ENCODE measurements around the gene RHEBL1. TPM values are rescaled to one million over a fixed set of nuclear protein-coding genes. Genes with fewer than 3 reads are reported as not detected.

Gene RHEBL1
- polyA plus RNA-seq, 1 experiment = 0.51 TPM

- Histone ChIP-seq H3K9me3 (ENCODE audit: control insufficient read depth, insufficient read depth, low read length) (no peaks in the 10 kb centered on the region), H3K27me3 (ENCODE audit: control insufficient read depth, insufficient read depth, low read length) (no peaks in the 10 kb centered on the region), H3K4me3 (ENCODE audit: low read depth, low read length) (no peak overlapping the region), H3K27ac (ENCODE audit: low read depth, low read length) (no peak overlapping the region)
- no peak for DNase-seq (ENCODE audit: low read depth, low spot score)
- CTCF ChIA-PET = no interaction called here
- no peak for TF ChIP-seq CTCF (IDR thresholded peaks at IDR 0.05; ENCODE audit: low read depth, low read length)
- POLR2A ChIA-PET = no interaction called here
Observed at GRCh38 chr12:49037947-49038237, 31.9 kb downstream of the RHEBL1 start.

GRCh38 chr12:49037111-49037946, 32.5 kb downstream of the RHEBL1 start:
- Histone ChIP-seq H3K27ac (ENCODE audit: low read depth, low read length) (no peak overlapping the region), H3K9me3 (ENCODE audit: control insufficient read depth, insufficient read depth, low read length) (no peaks in the 10 kb centered on the region), H3K4me3 (ENCODE audit: low read depth, low read length) (no peak overlapping the region), H3K27me3 (ENCODE audit: control insufficient read depth, insufficient read depth, low read length) (no peaks in the 10 kb centered on the region)
- CTCF ChIA-PET = interaction anchor here (1.3 kb wide), 1 partner anchor 51 kb away, joined by 3 read pairs; no protein-coding TSS in a partner anchor
- no peak for TF ChIP-seq CTCF (IDR thresholded peaks at IDR 0.05; ENCODE audit: low read depth, low read length)
- no peak for DNase-seq (ENCODE audit: low read depth, low spot score)
- POLR2A ChIA-PET = interaction anchor here (0.6 to 1.0 kb wide), 2 partner anchors 18 to 110 kb away, joined by 3 to 16 read pairs; no protein-coding TSS in a partner anchor

GRCh38 chr12:49036029-49036428, 33.8 kb downstream of the RHEBL1 start:
- POLR2A ChIA-PET = interaction anchor here (0.6 to 0.7 kb wide), 2 partner anchors 12 to 196 kb away, joined by 3 to 6 read pairs; no protein-coding TSS in a partner anchor

DNA sequence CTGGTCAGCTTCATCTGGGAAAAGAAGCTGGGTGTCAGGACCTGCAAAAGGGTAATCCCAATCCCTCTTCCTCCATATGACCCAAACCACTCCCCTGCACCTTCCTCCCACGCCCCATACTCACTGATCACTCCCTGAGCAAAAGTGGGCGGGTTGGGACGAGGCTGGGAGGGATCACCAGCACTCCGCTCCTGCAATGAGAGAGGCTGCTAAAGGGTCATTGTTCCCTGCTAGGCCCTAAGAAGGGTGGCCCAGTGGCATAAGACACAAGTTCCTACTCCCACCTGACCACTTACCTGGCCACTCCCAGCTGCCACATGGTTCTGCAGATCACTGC, 35.5 kb downstream of the RHEBL1 start:
- POLR2A ChIA-PET = interaction anchor here (0.6 kb wide), 1 partner anchor 31 kb away, joined by 4 read pairs; no protein-coding TSS in a partner anchor
- H3K4me3 ChIP-seq (ENCODE audit: low read depth, low read length) = no peak overlapping the region
- CTCF ChIA-PET = no interaction called here
- H3K27ac ChIP-seq (ENCODE audit: low read depth, low read length) = no peak overlapping the region
- H3K27me3 ChIP-seq (ENCODE audit: control insufficient read depth, insufficient read depth, low read length) = no peaks in the 10 kb centered on the region
- TF ChIP-seq CTCF (IDR thresholded peaks at IDR 0.05; ENCODE audit: low read depth, low read length) = no peak
- H3K9me3 ChIP-seq (ENCODE audit: control insufficient read depth, insufficient read depth, low read length) = no peaks in the 10 kb centered on the region; the same call in 1 of the 2 replicates
- DNase-seq (ENCODE audit: low read depth, low spot score) = no peak

More at GRCh38 chr12:49036029-49036428, 33.8 kb downstream of the RHEBL1 start:
- CTCF ChIA-PET = interaction anchor here (1.3 kb wide), 1 partner anchor 52 kb away, joined by 3 read pairs; no protein-coding TSS in a partner anchor
- no peaks in the 10 kb centered on the region; the same call in 1 of the 2 replicates for H3K9me3 ChIP-seq (ENCODE audit: control insufficient read depth, insufficient read depth, low read length)
- TF ChIP-seq CTCF (IDR thresholded peaks at IDR 0.05; ENCODE audit: low read depth, low read length) = no peak
- no peaks in the 10 kb centered on the region for H3K27me3 ChIP-seq (ENCODE audit: control insufficient read depth, insufficient read depth, low read length)
- H3K4me3 ChIP-seq (ENCODE audit: low read depth, low read length) = no peak overlapping the region
- DNase-seq (ENCODE audit: low read depth, low spot score) = no peak
- no peak overlapping the region for H3K27ac ChIP-seq (ENCODE audit: low read depth, low read length)

DNA sequence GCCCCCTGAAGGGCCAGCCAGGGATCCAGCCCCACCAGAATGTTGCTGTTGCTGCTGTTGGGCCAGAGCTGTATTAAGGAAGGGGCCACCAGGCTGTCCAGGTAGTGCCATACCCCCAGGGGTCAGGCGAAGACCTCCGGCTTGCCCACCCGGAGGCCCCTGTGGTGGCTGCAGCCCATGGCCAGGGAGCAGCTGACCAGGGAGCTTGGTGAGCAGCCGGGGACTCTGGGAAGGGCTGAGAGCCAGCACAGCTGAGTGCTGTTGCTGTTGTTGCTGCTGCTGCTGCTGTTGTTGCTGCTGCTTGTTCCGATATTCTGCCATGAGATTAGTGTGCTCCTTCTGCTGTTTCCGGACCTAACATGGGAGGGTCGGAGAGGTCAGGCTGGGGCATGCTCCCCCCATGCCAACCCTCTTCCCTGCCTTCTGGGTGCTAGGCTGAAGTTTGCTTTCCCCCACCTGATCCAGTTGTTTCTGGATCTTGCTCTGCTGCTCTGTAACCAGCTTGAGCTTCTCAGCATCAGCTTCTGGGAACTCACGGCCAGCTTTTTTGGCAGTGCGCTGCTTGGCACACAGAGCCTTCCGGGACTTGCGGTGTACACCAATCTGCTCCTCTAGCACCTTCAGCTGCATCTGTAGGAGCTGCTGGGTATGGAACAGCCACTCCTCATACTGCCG, 36.0 kb downstream of the RHEBL1 start:
- no peak for DNase-seq (ENCODE audit: low read depth, low spot score)
- ChIA-PET POLR2A (interaction anchor here (0.6 to 0.8 kb wide), 2 partner anchors 14 to 31 kb away, joined by 4 read pairs; no protein-coding TSS in a partner anchor), CTCF (no interaction called here)
- no peaks in the 10 kb centered on the region; the same call in 1 of the 2 replicates for H3K9me3 ChIP-seq (ENCODE audit: control insufficient read depth, insufficient read depth, low read length)
- H3K4me3 ChIP-seq (ENCODE audit: low read depth, low read length) = no peak overlapping the region
- TF ChIP-seq CTCF (IDR thresholded peaks at IDR 0.05; ENCODE audit: low read depth, low read length) = no peak
- peak overlapping the region; percentile 11 for H3K27ac ChIP-seq (ENCODE audit: low read depth, low read length)
- no peaks in the 10 kb centered on the region for H3K27me3 ChIP-seq (ENCODE audit: control insufficient read depth, insufficient read depth, low read length)
